Neuron (in vitro differentiated cells): ENCODE data around the gene PIK3R5.

Experiments
- H2AFZ ChIP-seq: one replicate; pipeline ENCODE4 v1.6.1; 2013; ENCODE audit warnings: low read depth, mild to moderate bottlenecking, inconsistent platforms, low read length, moderate library complexity
- H3K27me3 ChIP-seq: one replicate; pipeline ENCODE4 v1.6.1; 2013; ENCODE audit warnings: low read length; ENCODE audit not compliant: insufficient read depth
- H3K36me3 ChIP-seq: one replicate; pipeline ENCODE4 v1.6.1; 2013; ENCODE audit warnings: low read length; ENCODE audit not compliant: insufficient read depth
- H3K4me1 ChIP-seq: one replicate; pipeline ENCODE4 v1.6.1; 2013; ENCODE audit warnings: low read length; ENCODE audit not compliant: insufficient read depth
- H3K4me3 ChIP-seq: 2 replicates; pipeline ENCODE4 v1.5.1; 2013; ENCODE audit warnings: mild to moderate bottlenecking, low read length, moderate library complexity
- H3K9me3 ChIP-seq: one replicate; pipeline ENCODE4 v1.6.1; 2013; ENCODE audit warnings: low read length

PIK3R5 gene

DNA sequence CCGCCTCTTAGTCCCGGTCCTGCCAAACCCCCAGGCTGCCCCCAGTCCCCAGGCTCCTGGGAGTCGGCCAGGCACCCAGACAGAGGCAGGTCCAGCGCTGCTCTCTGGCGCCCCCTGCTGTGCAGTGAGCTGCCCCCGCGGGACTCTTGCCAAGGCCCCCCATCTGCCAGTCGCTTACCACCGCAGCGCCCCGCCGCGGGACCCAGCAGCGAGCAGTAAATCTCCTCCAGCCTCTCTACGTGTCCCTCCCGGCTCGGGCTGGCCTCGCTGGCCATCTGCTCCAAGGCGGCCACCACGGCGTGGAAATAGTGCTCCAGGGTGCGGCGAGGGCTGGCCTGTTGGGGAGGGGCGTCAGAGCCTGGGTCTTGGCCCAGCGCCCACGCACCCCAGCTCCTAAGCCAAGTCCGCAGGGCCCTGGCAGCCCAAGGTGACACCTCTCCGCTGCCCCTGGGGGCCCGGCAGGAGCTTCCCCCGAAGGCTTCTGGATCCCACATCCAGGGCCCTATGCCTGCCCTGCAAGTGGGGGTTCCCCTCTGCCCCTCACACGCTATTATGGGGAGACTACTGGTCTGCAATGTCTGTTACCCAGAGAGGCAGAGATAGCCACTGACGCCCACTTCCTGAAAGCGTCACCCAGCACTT, 132.7 kb downstream of the PIK3R5 start:
- H3K4me3 ChIP-seq: no peak overlapping the region
- H2AFZ ChIP-seq: no peak overlapping the region
- no peaks in the 10 kb centered on the region for H3K9me3 ChIP-seq
- no peaks in the 10 kb centered on the region for H3K4me1 ChIP-seq
- H3K27me3 ChIP-seq: no peaks in the 10 kb centered on the region
- H3K36me3 ChIP-seq: no peaks in the 10 kb centered on the region

DNA sequence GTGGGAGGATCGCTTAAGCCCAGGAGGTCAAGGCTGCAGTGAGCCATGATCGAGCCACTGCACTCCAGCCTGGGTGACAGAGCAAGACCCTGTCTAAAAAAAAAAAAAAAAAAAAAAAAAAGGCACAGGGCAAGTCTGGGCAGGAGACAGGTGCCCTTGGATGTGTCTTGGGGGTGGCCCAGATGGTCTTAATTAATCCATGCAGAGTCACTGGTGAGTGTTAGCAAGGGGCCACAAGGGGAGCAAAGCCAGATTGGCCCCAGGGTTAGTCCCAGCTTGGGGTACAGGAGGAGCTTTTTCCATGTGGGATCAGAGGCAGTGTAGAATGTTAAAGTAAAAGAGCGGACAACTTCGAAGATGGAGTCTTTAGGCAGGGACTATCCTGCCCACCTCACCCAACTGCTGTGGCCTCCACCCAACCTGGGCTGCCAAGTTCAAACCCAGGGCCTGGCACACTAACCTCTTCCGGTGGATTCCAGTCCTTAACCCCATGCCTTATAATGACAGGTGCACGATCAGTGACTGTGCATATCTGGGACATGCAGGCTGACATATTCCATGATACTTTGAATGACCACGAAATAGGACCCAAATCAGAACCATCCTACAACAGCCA, 134.2 kb downstream of the PIK3R5 start:
- Histone ChIP-seq H3K27me3 (no peaks in the 10 kb centered on the region), H3K4me1 (no peaks in the 10 kb centered on the region), H2AFZ (no peak overlapping the region), H3K4me3 (no peak overlapping the region), H3K36me3 (no peaks in the 10 kb centered on the region), H3K9me3 (no peaks in the 10 kb centered on the region)

DNA sequence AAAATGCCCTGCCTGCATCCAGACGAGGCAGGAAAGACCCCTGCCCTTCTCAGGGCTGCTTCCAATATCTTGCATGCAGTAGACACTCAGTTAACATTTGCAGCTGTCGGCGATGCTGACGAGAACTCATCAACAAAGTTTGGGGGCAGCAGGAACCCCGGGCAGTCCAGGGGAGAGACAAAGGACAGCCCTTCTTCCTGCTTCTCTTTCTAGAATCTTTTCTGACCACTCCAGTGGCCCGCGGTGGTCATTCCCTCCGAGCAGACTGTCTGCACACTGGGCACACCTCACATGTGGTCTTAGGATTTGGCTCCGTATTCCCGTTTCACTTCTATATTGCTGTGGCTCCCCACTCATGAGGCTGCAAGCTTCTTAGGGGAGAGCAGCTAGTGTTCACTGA, 135.4 kb downstream of the PIK3R5 start:
- Histone ChIP-seq H3K4me3 (no peak overlapping the region), H3K36me3 (no peaks in the 10 kb centered on the region), H3K9me3 (no peaks in the 10 kb centered on the region)

DNA sequence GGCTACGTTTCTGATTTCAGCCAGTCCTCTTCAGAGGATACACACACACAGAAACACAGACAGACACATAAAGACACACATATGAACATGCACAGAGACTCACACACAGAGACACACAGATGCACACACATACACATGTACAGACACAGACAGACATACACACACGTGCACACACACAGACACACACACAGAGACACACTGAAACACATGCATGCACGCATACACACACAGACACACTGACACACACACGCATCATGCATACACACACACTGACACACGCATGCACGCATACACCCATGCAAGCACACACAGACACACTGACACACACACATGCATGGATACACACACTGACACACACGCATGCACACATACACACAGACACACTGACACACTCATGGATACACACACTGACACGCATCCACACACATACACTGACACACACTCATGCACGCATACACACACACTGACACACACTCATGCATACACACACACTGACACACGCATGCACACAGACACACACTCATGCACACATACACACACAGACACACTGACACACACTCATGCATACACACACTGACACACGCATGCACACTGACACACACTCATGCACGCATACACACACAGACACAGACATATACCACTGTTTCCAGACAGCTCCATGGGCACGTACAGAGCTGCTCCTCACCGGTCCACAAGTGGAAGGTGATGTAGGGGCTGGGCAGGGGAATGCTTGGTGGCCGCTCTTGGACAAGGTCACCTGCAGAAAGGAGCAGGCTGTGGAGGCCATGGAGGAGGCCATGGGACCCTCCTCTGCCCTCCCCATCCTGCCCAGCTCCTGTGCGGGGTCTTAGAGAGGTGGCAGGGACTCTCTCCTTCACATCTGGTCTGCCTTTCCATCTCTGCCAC, 136.2 kb downstream of the PIK3R5 start:
- H3K4me3 ChIP-seq: no peak overlapping the region

More for the DNA sequence above, 135.4 kb downstream of the PIK3R5 start:
- no peak overlapping the region for H2AFZ ChIP-seq
- H3K27me3 ChIP-seq: no peaks in the 10 kb centered on the region
- no peaks in the 10 kb centered on the region for H3K4me1 ChIP-seq

More for the DNA sequence above, 136.2 kb downstream of the PIK3R5 start:
- H3K36me3 ChIP-seq: no peaks in the 10 kb centered on the region
- no peak overlapping the region for H2AFZ ChIP-seq
- H3K27me3 ChIP-seq: no peaks in the 10 kb centered on the region
- H3K4me1 ChIP-seq: no peaks in the 10 kb centered on the region
- H3K9me3 ChIP-seq: no peaks in the 10 kb centered on the region
